Stimulated activated naive CD8-positive, alpha-beta T cell treated with anti-CD3 and anti-CD28 coated beads, Interleukin-15, Interleukin-2, amounts not matched to agents 100 ng/mL and 50 ng/mL, for 24 hours (primary cell): ENCODE results near the gene BUD31.
"Not testable (repeated sequence)": the region's sequence is repeated elsewhere in the genome, so short reads cannot be mapped to it uniquely, and the experiment has no call there.

Experiments used
- H3K27ac Mint-ChIP-seq: one replicate; pipeline ENCODE4 v1.8.0; 2021; ENCODE audit warnings: mild to moderate bottlenecking, mixed read lengths
- H3K27me3 Mint-ChIP-seq: one replicate; pipeline ENCODE4 v1.8.0; 2021; ENCODE audit warnings: mixed read lengths
- H3K36me3 Mint-ChIP-seq: one replicate; pipeline ENCODE4 v1.8.0; 2021; ENCODE audit warnings: low read depth, mixed read lengths
- H3K4me1 Mint-ChIP-seq: one replicate; pipeline ENCODE4 v1.8.0; 2021; ENCODE audit warnings: low read depth, mixed read lengths
- H3K4me3 Mint-ChIP-seq: one replicate; pipeline ENCODE4 v1.8.0; 2021; ENCODE audit warnings: mild to moderate bottlenecking, mixed read lengths
- H3K9me3 Mint-ChIP-seq: one replicate; pipeline ENCODE4 v1.8.0; 2021; ENCODE audit warnings: mixed read lengths

BUD31 gene

GRCh38 chr7:99403764-99404163 is 5.0 kb upstream of the BUD31 start:
- H3K27me3 Mint-ChIP-seq, result no peaks in the 10 kb centered on the region
- H3K4me3 Mint-ChIP-seq, result no peak overlapping the region
- H3K27ac Mint-ChIP-seq, result peak overlapping the region; percentile 45
- H3K9me3 Mint-ChIP-seq, result no peaks in the 10 kb centered on the region
- H3K4me1 Mint-ChIP-seq, result peaks cover 33% of the 10 kb centered on the region
- H3K36me3 Mint-ChIP-seq, result peaks cover 49% of the 10 kb centered on the region

GRCh38 chr7:99404235-99404976 is 4.4 kb upstream of the BUD31 start:
- H3K9me3 Mint-ChIP-seq, result no peaks in the 10 kb centered on the region
- H3K4me1 Mint-ChIP-seq, result peaks cover 33% of the 10 kb centered on the region
- peak overlapping the region; percentile 45 for H3K27ac Mint-ChIP-seq
- no peak overlapping the region for H3K4me3 Mint-ChIP-seq
- H3K36me3 Mint-ChIP-seq, result peaks cover 46% of the 10 kb centered on the region
- H3K27me3 Mint-ChIP-seq, result no peaks in the 10 kb centered on the region

- Mint-ChIP-seq H3K4me1 (peaks cover 37% of the 10 kb centered on the region), H3K27ac (no peak overlapping the region), H3K27me3 (no peaks in the 10 kb centered on the region), H3K9me3 (no peaks in the 10 kb centered on the region), H3K36me3 (peaks cover 46% of the 10 kb centered on the region), H3K4me3 (no peak overlapping the region)
These were observed 3.8 kb upstream of the BUD31 start for GRCh38 chr7:99404977-99405320.

GRCh38 chr7:99406557-99406956 is 2.2 kb upstream of the BUD31 start:
- Mint-ChIP-seq H3K4me3 (peak overlapping the region; percentile 93), H3K9me3 (no peaks in the 10 kb centered on the region), H3K27me3 (no peaks in the 10 kb centered on the region), H3K36me3 (peaks cover 45% of the 10 kb centered on the region), H3K4me1 (peaks cover 46% of the 10 kb centered on the region), H3K27ac (peak overlapping the region; percentile 94)

DNA sequence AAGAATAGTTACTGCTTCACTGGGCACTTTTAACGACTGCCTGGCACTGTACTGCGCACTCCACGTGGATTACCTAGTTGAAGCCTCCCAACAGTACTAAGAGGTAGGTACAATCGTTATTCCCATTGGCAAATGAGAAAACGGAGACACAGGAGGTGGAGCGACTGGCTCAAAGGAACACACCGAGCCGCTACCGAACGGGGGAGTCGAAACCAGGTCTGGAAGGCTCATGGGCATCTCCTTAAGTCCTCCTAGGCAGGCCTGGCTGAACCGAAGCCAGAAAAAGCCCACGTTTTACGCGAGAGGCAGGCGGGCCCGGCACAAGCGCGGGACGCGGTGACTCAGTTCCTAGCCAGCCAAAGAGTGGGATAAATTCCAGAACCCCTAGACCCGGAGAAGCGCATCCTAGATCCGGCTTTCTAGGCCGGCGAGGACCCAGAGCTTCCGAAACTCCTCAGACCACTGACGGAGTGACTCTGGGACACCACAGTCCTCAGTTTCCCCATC is 844 bp upstream of the BUD31 start:
- peak overlapping the region; percentile 94 for H3K27ac Mint-ChIP-seq
- H3K4me1 Mint-ChIP-seq, result peaks cover 48% of the 10 kb centered on the region
- no peaks in the 10 kb centered on the region for H3K27me3 Mint-ChIP-seq
- H3K9me3 Mint-ChIP-seq, result no peaks in the 10 kb centered on the region
- H3K36me3 Mint-ChIP-seq, result peaks cover 50% of the 10 kb centered on the region
- peak overlapping the region; percentile 93 for H3K4me3 Mint-ChIP-seq

DNA sequence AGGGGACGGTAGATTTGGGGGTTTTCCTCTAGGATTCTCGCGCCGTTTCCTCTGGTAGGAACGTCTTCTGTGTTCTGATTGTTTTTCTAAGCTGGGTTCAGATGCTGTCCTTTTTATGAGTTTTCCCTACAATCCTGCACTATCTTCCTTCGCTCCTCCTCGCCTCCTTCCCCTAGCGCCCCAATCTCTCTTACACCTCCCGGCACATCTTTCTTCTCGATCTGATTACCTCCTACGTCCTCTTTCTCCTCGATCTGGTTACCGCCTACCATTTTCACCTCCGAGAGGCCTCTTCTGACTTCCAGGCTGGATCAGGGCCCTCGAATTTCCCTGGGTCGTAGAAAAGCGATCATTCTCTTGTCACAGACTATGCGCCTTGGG is 413 bp downstream of the BUD31 start:
- Mint-ChIP-seq H3K9me3 (no peaks in the 10 kb centered on the region), H3K27me3 (no peaks in the 10 kb centered on the region), H3K27ac (peak overlapping the region; percentile 94), H3K4me1 (peaks cover 48% of the 10 kb centered on the region), H3K36me3 (peaks cover 43% of the 10 kb centered on the region), H3K4me3 (peak overlapping the region; percentile 93)

DNA sequence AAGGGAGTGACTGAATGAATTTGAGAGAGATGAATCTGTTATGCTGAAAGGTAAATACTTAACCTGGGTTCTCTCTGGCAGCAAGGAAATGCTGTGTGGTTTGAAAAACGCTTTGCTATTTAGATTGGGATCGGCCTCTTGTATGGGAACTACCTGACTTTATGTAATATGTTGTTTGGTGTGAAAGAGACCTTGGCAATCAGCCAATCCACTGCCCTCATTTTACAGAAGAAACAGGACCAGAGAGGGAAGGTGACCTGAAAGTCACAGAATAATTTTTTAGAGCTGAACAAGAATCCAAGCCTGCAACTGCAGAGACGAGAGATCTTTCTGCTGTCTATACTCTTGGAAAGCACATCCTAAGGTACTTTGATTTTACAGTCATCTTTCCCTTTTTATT is 1.0 kb downstream of the BUD31 start:
- Mint-ChIP-seq H3K27me3 (no peaks in the 10 kb centered on the region), H3K4me3 (peak overlapping the region; percentile 93), H3K36me3 (peaks cover 42% of the 10 kb centered on the region), H3K27ac (peak overlapping the region; percentile 94), H3K4me1 (peaks cover 46% of the 10 kb centered on the region), H3K9me3 (no peaks in the 10 kb centered on the region)

DNA sequence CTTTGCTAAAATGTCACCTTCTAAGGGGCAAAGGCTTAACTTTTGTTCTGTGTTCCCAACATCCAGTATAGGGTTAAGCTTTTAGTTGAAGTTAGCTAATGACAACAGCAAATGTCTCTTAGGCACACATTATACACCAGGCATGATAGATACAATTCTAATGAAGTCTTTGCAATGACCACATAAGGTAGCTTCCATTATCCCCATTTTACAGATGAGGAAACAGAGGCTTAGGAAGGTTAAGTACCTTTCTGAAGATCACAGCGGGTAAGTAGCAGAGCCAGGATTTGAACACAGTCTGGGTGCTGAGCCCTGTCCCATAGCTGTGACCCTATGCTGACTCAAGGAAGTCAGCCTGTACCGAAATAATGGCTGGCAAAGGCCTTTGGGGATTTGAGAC is 1.9 kb downstream of the BUD31 start:
- no peaks in the 10 kb centered on the region for H3K27me3 Mint-ChIP-seq
- H3K36me3 Mint-ChIP-seq, result peaks cover 48% of the 10 kb centered on the region
- H3K9me3 Mint-ChIP-seq, result no peaks in the 10 kb centered on the region
- H3K4me1 Mint-ChIP-seq, result peaks cover 46% of the 10 kb centered on the region
- H3K27ac Mint-ChIP-seq, result peak overlapping the region; percentile 94
- H3K4me3 Mint-ChIP-seq, result peak overlapping the region; percentile 93

DNA sequence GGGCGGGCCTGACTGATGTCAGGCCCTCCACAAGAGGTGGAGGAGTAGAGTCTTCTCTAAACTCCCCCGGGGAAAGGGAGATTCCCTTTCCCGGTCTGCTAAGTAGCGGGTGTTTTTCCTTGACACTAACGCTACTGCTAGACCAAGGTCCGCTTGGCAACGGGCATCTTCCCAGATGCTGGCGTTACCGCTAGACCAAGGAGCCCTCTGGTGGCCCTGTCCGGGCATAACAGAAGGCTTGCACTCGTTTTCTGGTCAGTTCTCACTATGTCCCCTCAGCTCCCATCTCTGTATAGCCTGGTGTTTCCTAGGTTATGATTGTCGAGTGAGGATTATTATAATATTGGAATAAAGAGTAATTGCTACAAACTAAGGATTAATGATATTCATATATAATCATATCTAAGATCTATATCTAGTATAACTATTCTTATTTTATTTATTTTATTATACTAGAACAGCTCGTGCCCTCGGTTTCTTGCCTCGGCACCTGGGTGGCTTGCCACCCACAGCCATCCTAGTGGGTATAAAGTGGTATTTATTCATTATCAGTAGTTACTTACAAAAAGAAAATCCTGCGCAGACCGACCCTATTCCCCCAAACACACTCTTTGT is 6.9 kb downstream of the BUD31 start:
- not testable (repeated sequence) for H3K27ac Mint-ChIP-seq, H3K4me3 Mint-ChIP-seq, H3K27me3 Mint-ChIP-seq, H3K9me3 Mint-ChIP-seq
- peaks cover 18% of the 10 kb centered on the region for H3K4me1 Mint-ChIP-seq
- H3K36me3 Mint-ChIP-seq, result peaks cover 71% of the 10 kb centered on the region

DNA sequence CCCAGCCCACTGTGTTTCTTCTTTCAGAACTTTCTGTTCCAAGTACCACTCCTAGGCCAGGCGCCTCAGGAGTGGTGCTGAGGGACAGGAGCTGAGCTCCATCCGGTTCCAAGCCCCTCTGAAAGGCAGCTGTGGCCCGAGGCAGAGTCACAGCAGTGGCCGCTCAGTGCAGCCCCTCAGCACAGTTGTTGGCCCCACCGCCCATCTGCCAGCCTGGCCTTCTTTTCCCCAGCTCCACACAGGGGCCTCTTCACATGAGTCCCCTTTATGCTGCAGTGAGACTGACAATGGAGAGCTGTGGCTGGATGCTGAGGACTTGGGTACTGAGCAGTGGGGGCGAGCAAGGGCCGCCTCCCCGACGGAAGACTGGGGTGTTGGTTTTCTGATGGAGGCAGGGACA is 9.5 kb downstream of the BUD31 start:
- Mint-ChIP-seq H3K36me3 (peaks cover 56% of the 10 kb centered on the region), H3K4me3 (no peak overlapping the region), H3K9me3 (no peaks in the 10 kb centered on the region), H3K4me1 (peaks cover 6% of the 10 kb centered on the region), H3K27me3 (no peaks in the 10 kb centered on the region), H3K27ac (no peak overlapping the region)

- Mint-ChIP-seq H3K4me3 (no peak overlapping the region), H3K36me3 (peaks cover 57% of the 10 kb centered on the region), H3K9me3 (no peaks in the 10 kb centered on the region), H3K27ac (no peak overlapping the region), H3K27me3 (no peaks in the 10 kb centered on the region), H3K4me1 (peaks cover 5% of the 10 kb centered on the region)
These were observed 10.7 kb downstream of the BUD31 start for GRCh38 chr7:99419323-99420021.

DNA sequence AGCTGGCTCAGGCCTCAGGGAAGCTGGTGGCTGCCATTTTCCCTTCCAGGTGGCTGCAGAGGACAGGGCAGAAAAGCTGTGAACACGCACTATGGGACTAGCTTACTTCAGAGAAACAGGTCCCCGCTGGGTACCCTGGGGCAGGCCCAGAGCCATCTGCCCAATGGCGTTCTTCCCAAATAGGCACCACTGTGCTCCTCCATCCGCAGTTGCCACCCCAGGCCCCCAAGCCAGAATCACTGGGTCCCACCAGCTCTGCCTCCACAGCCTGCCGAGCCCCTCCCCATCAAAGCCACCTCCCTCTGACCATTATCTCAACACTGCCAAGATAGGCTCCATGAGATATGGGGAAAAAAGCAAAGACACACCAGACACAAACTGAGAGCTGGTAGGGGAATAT is 11.4 kb downstream of the BUD31 start:
- H3K4me3 Mint-ChIP-seq, result no peak overlapping the region
- H3K4me1 Mint-ChIP-seq, result peaks cover 5% of the 10 kb centered on the region
- H3K36me3 Mint-ChIP-seq, result peaks cover 56% of the 10 kb centered on the region
- no peak overlapping the region for H3K27ac Mint-ChIP-seq
- H3K27me3 Mint-ChIP-seq, result no peaks in the 10 kb centered on the region
- H3K9me3 Mint-ChIP-seq, result no peaks in the 10 kb centered on the region

DNA sequence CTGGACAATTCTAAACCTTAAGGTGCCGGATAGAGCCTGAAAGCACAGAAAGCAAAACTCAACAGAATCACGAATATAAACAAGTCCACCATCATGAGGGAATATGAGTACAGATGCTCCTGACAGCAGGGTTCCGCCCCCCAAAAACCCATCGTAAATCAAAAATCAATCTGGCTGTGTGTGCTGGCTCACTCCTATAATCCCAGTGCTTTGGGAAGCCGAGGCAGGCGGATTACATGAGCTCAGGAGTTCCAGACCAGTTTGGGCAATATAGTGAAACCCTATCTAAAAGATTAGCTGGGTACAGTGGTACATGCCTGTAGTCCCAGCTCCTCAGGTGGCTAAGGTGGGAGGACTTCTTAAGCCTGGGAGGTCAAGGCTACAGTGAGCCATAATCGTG is 12.2 kb downstream of the BUD31 start:
- H3K36me3 Mint-ChIP-seq, result peaks cover 56% of the 10 kb centered on the region
- H3K27me3 Mint-ChIP-seq, result no peaks in the 10 kb centered on the region
- H3K4me1 Mint-ChIP-seq, result peaks cover 3% of the 10 kb centered on the region
- no peak overlapping the region for H3K4me3 Mint-ChIP-seq
- no peaks in the 10 kb centered on the region for H3K9me3 Mint-ChIP-seq
- no peak overlapping the region for H3K27ac Mint-ChIP-seq

DNA sequence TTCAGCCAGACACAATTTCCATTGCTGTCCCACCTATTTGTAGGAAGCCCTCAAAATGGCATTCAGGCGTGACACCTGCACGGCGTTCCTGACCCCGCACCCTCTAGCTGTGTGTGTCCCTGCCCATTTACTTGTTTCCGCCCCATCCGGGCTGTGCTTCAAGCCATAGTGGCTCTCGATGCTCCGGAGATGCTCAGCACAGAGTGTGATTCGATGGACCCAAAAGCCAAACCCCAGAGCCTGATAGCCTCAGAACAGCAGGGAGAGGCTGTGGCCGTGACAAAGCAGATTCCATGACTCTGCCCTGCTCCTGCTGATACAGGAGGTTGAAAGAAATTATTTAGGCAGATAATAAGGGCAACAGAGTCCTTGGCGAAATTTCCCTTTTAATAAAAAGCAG is 13.4 kb downstream of the BUD31 start:
- Mint-ChIP-seq H3K36me3 (peaks cover 46% of the 10 kb centered on the region), H3K9me3 (no peaks in the 10 kb centered on the region)

GRCh38 chr7:99422625-99423024 is 13.9 kb downstream of the BUD31 start:
- Mint-ChIP-seq H3K27ac (no peak overlapping the region), H3K9me3 (no peaks in the 10 kb centered on the region), H3K4me3 (no peak overlapping the region), H3K27me3 (no peaks in the 10 kb centered on the region), H3K4me1 (no peaks in the 10 kb centered on the region), H3K36me3 (peaks cover 41% of the 10 kb centered on the region)

More for the DNA sequence above, 13.4 kb downstream of the BUD31 start:
- H3K27ac Mint-ChIP-seq, result no peak overlapping the region
- H3K4me1 Mint-ChIP-seq, result no peaks in the 10 kb centered on the region
- no peaks in the 10 kb centered on the region for H3K27me3 Mint-ChIP-seq
- no peak overlapping the region for H3K4me3 Mint-ChIP-seq
